Measurements from ENCODE around the gene TMEM250. TPM values are rescaled to one million over a fixed set of nuclear protein-coding genes. Genes with fewer than 3 reads are reported as not detected.

TMEM250 gene
- total RNA-seq, 1 donor from 2014 or later, result 18.7 TPM

- ATAC-seq (no peak), DNase-seq (ENCODE audit: missing footprints) (peak; percentile 41)
- intact Hi-C loops (cut with DNase I), result no loop called here
These were observed 30.7 kb upstream of the TMEM250 start for GRCh38 chr9:136149337-136149736.

DNA sequence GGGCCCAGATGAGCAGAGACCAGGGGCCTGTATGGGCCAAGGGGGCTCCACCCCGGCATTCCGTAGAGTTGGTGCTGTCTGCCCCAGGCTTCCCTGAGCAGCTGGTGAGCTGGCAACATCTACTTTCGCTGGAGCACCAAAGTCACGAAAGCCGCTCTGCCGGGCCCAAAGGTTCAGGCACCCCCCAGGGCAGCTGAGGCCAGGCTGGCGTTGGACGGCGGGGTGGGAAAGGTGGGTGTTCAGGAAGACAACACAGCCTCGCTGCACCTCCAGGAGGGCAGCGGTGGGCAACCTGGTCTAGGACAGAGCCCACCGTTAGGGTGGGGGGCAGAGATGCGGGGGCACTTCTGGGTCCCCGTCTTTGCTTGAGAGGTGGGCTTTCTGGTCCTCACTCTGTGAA, 30.1 kb upstream of the TMEM250 start:
- DNase-seq (ENCODE audit: missing footprints), result no peak
- no peak for ATAC-seq
- intact Hi-C loops (cut with DNase I), result no loop called here

DNA sequence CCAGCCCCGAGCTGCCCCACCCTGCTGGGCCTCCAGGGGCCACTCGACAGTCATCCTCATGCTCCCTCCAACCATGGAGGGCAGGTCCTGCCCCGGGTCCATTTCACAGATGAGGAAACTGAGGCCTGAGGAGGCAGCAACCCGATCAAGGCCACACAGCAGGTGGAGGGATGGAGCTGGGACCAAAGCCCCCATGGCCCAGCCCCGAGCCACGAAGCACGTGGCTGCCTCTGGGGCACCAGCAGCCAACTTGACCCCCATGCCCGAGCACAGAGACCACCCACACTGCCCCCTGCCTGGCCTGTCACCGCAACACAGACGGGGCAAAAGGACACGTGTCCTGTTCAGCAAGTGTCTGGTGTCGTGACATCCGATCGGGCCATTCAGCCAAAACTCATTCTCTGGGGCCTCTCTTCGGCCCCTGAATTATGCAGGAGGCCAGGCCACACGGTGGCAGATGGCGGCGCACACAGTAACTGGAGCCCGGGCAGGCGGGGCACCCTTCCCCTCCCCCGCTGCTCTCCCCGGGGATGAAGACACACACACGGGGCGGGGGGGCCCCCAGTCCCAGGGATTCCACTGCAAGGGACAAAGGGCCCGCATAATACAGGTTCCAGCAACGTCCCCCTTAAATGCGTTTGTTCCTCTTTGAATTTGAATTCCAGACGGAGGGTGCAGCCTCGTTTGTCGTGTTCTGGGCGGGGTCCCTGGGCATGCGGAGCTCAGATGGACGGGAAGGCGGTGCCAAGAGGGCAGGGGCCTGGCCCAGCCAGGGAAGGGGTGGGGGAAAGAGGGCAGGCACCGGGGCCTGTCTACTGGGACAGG, 29.4 kb upstream of the TMEM250 start:
- intact Hi-C loops (cut with DNase I), result no loop called here
- peak; percentile 1 for DNase-seq (ENCODE audit: missing footprints)
- ATAC-seq, result no peak

DNA sequence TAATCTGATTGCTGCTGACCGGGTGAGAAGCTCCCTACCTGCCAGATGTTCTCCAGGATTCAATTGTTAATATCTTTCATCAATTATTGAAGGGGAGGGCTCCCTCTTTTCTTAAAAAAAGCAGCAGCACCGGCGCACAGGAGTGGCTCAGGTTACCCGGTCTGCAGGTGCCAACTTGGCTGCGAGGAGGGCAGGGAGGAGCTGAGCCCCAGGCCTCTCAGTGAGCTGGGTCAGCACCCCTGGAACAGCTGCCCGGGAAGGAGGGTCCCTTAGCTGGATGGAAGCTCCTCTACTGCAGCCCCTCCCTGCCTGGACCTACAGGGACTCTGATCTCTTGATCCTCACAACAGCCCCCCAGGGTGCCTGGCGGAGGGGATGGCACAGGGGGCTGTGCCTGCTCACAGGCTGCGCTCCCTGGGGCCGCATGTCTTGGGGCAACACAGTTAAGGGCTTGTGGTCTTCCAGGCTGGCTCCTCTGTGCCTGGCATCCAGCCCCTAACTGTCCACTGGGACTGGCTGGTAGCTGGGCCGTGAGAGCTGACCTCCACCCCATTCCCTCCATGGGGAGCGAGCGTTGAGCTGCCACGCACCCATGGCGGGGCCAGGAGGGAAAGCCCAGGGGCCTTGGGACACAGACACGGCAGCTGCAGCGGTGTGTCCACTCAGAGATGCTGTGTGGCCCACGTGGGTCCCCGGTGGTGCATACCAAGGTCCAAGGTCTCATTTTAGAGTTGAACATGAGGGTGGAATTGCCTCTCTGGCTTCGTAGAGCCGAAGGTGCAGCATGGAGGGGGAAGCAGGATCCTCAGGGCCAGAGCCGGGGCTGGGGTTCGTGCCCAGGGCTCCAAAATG, 28.6 kb upstream of the TMEM250 start:
- peak; percentile 31 for DNase-seq (ENCODE audit: missing footprints)
- no peak for ATAC-seq
- intact Hi-C loops (cut with DNase I), result no loop called here

- intact Hi-C loops (cut with DNase I), result no loop called here
- DNase-seq (ENCODE audit: missing footprints) (peak; percentile 48), ATAC-seq (no peak)
These were observed 27.7 kb upstream of the TMEM250 start for GRCh38 chr9:136146126-136147037.

DNA sequence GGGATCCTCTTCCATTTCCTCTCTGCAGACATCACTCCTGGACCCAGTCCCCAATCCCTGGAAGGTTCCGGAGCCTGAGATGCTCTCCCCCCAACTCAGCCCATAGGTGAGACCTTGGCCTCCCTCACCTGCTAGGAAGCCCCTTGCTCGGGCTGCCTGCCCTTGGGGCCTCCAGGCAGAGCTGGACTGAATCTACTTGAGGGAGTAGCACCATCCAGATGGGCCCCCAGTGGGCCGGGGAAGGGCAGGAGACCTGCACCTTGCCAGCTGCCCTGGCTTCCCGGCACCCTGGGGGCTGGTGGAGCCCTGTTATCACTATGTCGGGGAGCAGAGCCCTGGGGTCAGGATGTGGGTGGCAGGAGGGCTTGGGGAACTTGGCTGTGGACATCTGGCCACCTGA, 26.9 kb upstream of the TMEM250 start:
- DNase-seq (ENCODE audit: missing footprints), result peak; percentile 23

DNA sequence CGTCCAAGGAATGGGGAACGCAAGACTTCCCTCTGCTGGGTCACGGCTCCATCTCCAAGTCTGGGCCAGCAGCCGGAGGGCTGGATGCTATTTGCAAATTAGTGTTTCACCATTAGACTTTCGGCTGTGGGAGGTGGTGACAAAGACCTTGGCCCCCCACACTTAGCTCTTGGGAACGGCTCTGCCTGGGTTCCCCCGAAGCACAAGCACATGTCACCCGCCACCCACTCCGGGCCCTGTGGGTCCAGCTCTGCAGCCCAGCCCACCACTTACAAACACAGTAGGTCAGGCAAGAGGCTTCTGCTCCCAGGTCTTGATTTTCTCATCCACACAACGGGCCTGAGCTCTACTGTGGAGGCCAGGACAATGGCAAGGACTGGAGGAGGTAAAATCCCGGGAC, 25.8 kb upstream of the TMEM250 start:
- intact Hi-C loops (cut with DNase I), result no loop called here
- no peak for ATAC-seq
- peak; percentile 31 for DNase-seq (ENCODE audit: missing footprints)

More for the DNA sequence above, 26.9 kb upstream of the TMEM250 start:
- no peak for ATAC-seq
- intact Hi-C loops (cut with DNase I), result no loop called here

DNA sequence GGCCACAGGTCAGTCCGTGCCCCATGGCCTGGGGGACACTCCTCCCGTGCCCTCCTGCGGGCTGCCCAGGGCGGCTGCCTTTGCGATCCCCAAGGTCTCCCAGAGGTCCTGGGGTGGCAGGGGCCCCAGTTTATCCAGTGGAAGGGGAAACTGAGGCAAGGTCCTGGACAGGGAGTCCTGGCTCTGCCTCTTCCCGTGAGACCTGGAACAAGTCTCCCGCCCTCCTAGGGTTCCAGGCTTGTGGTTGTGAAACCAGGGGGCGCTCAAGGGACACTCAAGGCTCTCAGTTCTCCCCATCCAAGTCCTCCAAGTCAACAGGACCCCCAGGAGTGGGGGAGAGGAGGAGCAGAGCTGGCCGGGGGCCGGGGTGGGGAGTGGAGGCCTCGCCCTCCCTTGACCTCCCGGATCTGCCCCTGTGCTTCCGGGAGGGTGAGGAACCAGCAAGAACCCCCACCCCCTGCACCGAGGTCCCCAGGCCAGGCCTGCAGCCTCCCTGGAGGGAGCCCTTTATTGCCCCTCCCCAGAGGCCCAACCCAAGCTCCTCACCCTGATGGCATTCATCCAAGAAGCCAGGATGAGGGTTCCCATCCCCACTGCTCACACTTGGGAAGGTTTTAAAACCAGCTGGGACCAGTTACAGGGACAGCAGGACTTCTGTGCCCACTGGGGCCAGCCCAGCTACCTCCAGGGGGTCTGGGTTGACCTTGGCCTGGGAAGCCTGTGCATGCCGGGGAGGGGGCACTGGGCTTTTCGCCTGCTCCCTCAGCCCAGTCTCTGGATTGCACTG, 24.7 kb upstream of the TMEM250 start:
- DNase-seq (ENCODE audit: missing footprints) (peak; percentile 30), ATAC-seq (no peak)
- intact Hi-C loops (cut with DNase I), result no loop called here

- intact Hi-C loops (cut with DNase I), result no loop called here
- ATAC-seq (no peak), DNase-seq (ENCODE audit: missing footprints) (peak; percentile 22)
These were observed 24.2 kb upstream of the TMEM250 start for GRCh38 chr9:136142859-136143214.

- DNase-seq (ENCODE audit: missing footprints), result no peak
- intact Hi-C loops (cut with DNase I), result no loop called here
- no peak for ATAC-seq
These were observed 23.7 kb upstream of the TMEM250 start for GRCh38 chr9:136142414-136142796.

- intact Hi-C loops (cut with DNase I), result no loop called here
- ATAC-seq (no peak), DNase-seq (ENCODE audit: missing footprints) (peak; percentile 46)
These were observed 23.2 kb upstream of the TMEM250 start for GRCh38 chr9:136141682-136142413.

DNA sequence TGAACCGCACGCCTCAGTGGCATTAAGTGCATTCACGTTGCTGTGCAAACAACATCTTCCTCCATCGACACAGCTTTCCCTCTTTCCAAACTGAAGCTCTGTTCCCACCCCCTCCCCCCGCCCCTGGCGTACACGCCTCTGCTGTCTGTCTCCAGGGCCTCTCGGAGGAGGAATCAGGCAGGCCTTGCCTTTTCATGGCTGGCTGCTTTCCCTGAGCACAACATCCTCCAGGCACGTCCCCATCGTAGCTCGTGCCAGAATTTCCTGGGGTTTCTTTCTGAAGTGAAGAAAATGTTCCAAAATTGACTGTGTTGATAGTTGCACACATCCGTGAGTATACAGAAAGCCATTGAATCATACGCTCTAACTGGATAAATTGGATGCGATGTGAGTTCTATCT, 22.3 kb upstream of the TMEM250 start:
- DNase-seq (ENCODE audit: missing footprints) (peak; percentile 71), ATAC-seq (peak; percentile 79)
- intact Hi-C loops (cut with DNase I), result no loop called here

DNA sequence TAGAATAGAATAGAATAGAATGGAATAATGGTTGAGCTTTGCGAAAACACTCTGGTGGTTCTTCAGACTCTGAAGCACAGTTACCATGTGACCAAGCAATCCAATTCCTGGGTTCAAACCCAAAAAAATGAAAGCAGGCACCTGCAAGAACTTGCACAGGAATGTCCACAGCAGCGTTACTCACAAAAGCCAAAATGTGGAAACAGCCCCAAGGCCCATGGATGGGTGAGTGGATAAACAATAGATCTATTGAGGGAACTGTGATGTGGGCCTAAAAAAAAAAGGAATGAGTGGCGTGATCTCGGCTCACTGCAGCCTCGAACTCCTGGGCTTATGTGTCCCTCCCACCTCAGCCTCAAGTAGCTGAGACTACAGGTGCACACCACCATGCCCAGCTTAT, 21.4 kb upstream of the TMEM250 start:
- ATAC-seq (no peak), DNase-seq (ENCODE audit: missing footprints) (peak; percentile 11)
- intact Hi-C loops (cut with DNase I), result no loop called here

- intact Hi-C loops (cut with DNase I), result no loop called here
- no peak for DNase-seq (ENCODE audit: missing footprints)
- no peak for ATAC-seq
These were observed 19.9 kb upstream of the TMEM250 start for GRCh38 chr9:136138566-136138965.

GRCh38 chr9:136137321-136138265, 18.9 kb upstream of the TMEM250 start:
- intact Hi-C loops (cut with DNase I), result no loop called here
- ATAC-seq (no peak), DNase-seq (ENCODE audit: missing footprints) (no peak)

DNA sequence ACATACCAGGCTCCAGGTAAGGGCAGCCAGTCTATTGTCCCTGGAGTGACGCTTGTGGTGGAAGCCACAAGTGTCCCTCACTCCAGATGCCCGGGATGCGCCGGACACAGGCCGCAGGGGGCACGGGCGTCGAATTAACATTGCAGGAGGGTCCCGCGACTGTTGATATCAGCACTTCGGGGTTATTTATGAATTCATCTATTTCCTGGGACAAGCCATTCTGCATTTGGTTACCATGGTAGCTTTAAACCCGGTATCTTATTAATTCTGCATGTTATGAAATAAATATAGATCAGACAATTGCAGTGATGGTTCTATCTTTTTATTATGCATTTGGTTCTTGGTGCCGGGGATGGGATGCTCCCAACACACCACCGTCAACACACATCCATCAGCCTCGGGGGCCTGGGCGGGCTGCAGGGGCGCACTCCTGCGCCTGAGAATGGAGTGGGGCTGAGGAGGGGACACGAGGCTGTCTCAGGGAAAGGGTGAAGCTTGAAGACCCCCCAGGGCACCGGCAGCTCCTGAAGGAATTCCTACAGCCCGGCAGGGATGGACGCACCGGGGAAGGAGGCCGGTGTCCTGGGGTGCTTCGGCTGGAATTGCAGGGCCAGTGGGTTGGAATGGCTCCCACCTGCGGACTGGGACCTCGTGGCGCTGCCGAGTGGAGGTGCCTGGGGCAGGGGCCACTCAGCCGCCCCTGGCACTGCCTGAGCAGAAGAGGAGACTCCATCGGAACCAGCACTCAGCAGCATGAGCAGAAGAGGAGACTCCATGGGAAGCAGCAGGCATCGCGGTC, 17.7 kb upstream of the TMEM250 start:
- ATAC-seq (no peak), DNase-seq (ENCODE audit: missing footprints) (no peak)
- intact Hi-C loops (cut with DNase I), result no loop called here
